SK-N-SH treated with all-trans-retinoic acid at 6 μM for 48 hours (cell line): Measurements from ENCODE around the gene OR56B1.

ENCODE experiments used
- ARNTL ChIP-seq: fragments of 450-650 bp; formaldehyde crosslinking; IDR thresholded peaks from 2 replicates; pipeline ENCODE4 v1.5.0; 2020; ENCODE audit warnings: low read depth, mild to moderate bottlenecking, moderate library complexity, borderline replicate concordance
- BACH2 ChIP-seq: fragments of 250-450 bp; sonication (Bioruptor Pico); IDR thresholded peaks from 2 replicates; pipeline ENCODE4 v1.9.0; 2021; ENCODE audit warnings: mild to moderate bottlenecking, borderline replicate concordance
- ISL1 ChIP-seq: fragments of 250-450 bp; sonication (Bioruptor Pico); IDR thresholded peaks from 2 replicates; pipeline ENCODE4 v2.1.2; 2022; ENCODE audit warnings: mild to moderate bottlenecking, moderate library complexity
- RARB ChIP-seq: fragments of 250-450 bp; sonication (Bioruptor Pico); IDR thresholded peaks from 2 replicates; pipeline ENCODE4 v1.8.0; 2021; ENCODE audit warnings: mild to moderate bottlenecking, moderate library complexity
- SNAI2 ChIP-seq: fragments of 250-450 bp; sonication (Bioruptor Pico); IDR thresholded peaks from 2 replicates; pipeline ENCODE4 v1.5.0; 2020; ENCODE audit warnings: mild to moderate bottlenecking, moderate library complexity
- TCF4 ChIP-seq: fragments of 250-450 bp; sonication (Bioruptor Pico); IDR thresholded peaks from 2 replicates; pipeline ENCODE4 v1.8.0; 2021; ENCODE audit warnings: mild to moderate bottlenecking, moderate library complexity, borderline replicate concordance
- ZC3H10 ChIP-seq: fragments of 250-450 bp; sonication (Bioruptor Pico); IDR thresholded peaks from 2 replicates; pipeline ENCODE4 v1.5.1; 2021; ENCODE audit warnings: mild to moderate bottlenecking, moderate library complexity
- ZFP3 ChIP-seq: fragments of 250-450 bp; sonication (Bioruptor Pico); IDR thresholded peaks from 2 replicates; pipeline ENCODE4 v1.5.0; 2020; ENCODE audit warnings: mild to moderate bottlenecking, moderate library complexity
- ZFP30 ChIP-seq: fragments of 450-650 bp; formaldehyde crosslinking; IDR thresholded peaks from 2 replicates; pipeline ENCODE4 v1.5.0; 2022; ENCODE audit warnings: mild to moderate bottlenecking, moderate library complexity
- ZNF565 ChIP-seq: fragments of 450-650 bp; formaldehyde crosslinking; conservative IDR thresholded peaks from 2 replicates; pipeline ENCODE4 v1.5.0; 2020; ENCODE audit warnings: low read depth, mild to moderate bottlenecking, moderate library complexity
- ZNF8 ChIP-seq: fragments of 450-650 bp; formaldehyde crosslinking; IDR thresholded peaks from 2 replicates; pipeline ENCODE4 v1.5.0; 2020; ENCODE audit warnings: mild to moderate bottlenecking, moderate library complexity
- TF ChIP-seq, protein P1 (sequence below): fragments of 250-450 bp; sonication (Bioruptor Pico); IDR thresholded peaks from 2 replicates; pipeline ENCODE4 v1.8.0; 2020; ENCODE audit warnings: mild to moderate bottlenecking, moderate library complexity, borderline replicate concordance
- TF ChIP-seq, protein P2 (sequence below): fragments of 250-450 bp; sonication (Bioruptor Pico); IDR thresholded peaks from 2 replicates; pipeline ENCODE4 v1.5.1; 2021; ENCODE audit warnings: mild to moderate bottlenecking, moderate library complexity
- TF ChIP-seq, protein P3 (sequence below): fragments of 250-450 bp; sonication (Bioruptor Pico); IDR thresholded peaks from 2 replicates; pipeline ENCODE4 v1.5.1; 2020; ENCODE audit warnings: low read depth, mild to moderate bottlenecking, moderate library complexity

DNA sequence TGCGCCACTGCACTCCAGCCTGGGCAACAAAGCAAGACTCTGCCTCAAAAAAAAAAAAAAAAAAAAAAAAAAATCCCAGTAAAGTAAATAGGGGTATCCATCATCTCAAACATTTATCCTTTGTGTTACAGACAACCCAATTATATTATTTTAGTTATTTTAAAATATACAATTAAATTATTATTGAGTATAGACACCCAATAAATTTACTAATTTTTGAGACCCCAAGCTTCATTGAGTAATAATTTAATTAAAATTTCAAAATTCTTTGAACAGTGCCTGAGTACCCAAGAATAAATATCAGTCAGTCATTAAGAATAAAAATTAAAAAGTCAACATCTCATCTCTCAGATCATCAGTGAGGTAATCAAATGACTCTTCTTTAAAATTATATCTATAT, 17.7 kb downstream of the OR56B1 start, which contains the start of gene OR52N4:
- TF ChIP-seq RARB (CRISPR knock-in tag) (no peak), ZC3H10 (no peak), TCF4 (CRISPR knock-in tag) (no peak), ZNF8 (CRISPR knock-in tag) (no peak), SNAI2 (no peak), ZNF565 (CRISPR knock-in tag) (no peak), ZFP3 (CRISPR knock-in tag) (no peak), ARNTL (CRISPR knock-in tag) (no peak), BACH2 (CRISPR knock-in tag) (no peak), ZFP30 (CRISPR knock-in tag) (no peak), ISL1 (CRISPR knock-in tag) (no peak)
- TF ChIP-seq, protein P1, sequence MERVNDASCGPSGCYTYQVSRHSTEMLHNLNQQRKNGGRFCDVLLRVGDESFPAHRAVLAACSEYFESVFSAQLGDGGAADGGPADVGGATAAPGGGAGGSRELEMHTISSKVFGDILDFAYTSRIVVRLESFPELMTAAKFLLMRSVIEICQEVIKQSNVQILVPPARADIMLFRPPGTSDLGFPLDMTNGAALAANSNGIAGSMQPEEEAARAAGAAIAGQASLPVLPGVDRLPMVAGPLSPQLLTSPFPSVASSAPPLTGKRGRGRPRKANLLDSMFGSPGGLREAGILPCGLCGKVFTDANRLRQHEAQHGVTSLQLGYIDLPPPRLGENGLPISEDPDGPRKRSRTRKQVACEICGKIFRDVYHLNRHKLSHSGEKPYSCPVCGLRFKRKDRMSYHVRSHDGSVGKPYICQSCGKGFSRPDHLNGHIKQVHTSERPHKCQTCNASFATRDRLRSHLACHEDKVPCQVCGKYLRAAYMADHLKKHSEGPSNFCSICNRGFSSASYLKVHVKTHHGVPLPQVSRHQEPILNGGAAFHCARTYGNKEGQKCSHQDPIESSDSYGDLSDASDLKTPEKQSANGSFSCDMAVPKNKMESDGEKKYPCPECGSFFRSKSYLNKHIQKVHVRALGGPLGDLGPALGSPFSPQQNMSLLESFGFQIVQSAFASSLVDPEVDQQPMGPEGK (CRISPR knock-in tag) = no peak
- TF ChIP-seq, protein P2, sequence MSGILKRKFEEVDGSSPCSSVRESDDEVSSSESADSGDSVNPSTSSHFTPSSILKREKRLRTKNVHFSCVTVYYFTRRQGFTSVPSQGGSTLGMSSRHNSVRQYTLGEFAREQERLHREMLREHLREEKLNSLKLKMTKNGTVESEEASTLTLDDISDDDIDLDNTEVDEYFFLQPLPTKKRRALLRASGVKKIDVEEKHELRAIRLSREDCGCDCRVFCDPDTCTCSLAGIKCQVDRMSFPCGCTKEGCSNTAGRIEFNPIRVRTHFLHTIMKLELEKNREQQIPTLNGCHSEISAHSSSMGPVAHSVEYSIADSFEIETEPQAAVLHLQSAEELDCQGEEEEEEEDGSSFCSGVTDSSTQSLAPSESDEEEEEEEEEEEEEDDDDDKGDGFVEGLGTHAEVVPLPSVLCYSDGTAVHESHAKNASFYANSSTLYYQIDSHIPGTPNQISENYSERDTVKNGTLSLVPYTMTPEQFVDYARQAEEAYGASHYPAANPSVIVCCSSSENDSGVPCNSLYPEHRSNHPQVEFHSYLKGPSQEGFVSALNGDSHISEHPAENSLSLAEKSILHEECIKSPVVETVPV (CRISPR knock-in tag) = no peak
- TF ChIP-seq, protein P3, sequence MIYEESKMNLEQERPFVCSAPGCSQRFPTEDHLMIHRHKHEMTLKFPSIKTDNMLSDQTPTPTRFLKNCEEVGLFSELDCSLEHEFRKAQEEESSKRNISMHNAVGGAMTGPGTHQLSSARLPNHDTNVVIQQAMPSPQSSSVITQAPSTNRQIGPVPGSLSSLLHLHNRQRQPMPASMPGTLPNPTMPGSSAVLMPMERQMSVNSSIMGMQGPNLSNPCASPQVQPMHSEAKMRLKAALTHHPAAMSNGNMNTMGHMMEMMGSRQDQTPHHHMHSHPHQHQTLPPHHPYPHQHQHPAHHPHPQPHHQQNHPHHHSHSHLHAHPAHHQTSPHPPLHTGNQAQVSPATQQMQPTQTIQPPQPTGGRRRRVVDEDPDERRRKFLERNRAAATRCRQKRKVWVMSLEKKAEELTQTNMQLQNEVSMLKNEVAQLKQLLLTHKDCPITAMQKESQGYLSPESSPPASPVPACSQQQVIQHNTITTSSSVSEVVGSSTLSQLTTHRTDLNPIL (CRISPR knock-in tag) = no peak
